ENCODE data around the gene GAK.
A peak's percentile ranks its signal among the peaks of the same experiment; 100 is the strongest.
"Not testable (repeated sequence)": the region's sequence is repeated elsewhere in the genome, so short reads cannot be mapped to it uniquely, and the experiment has no call there.

The GAK gene

GRCh38 chr4:931960-932712 is at the start of gene GAK, which contains the start of gene TMEM175:
GAK (minus strand) TSS chr4:932316; CDS start chr4:932187, 129 bp downstream.
TMEM175 (plus strand) TSS chr4:932460; CDS start chr4:947740, 15,280 bp downstream.
- peak; percentile 95 for DNase-seq (ENCODE audit: low read depth)

DNA sequence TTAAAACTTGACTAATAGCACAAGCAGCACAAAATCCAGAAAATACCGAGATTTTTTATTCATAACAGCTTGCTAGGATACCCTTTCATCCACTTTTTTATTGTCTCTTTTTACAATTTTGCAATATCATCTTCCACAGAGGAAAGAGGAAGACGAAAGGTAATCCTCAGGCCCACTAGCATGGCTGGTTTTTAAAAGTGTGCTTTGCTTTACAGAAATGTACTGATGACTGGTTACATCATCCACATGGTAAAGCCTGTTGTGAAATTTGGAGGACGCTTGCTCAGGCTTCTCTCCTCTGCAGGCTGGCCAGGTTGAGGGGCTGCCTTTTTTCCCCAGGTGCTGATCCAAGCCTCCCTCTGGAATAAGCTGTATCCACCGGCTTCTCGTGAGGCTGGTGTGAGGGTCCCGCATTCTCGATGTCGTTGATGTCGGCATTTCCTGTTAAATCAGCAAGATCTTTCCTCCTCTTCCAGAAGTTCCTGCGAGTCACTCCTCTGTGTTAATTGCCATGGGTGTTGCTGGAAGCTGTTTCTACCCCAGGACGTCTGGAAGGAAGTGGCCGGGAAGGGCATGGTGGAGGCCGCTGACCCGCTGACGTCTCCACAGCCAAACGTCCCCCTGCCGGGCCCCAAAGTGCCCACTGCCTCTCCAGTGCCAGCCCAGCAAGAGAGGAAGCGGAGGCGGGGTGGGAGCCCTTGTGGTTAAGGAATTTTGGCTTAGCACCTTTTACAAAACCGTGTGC is 47.0 kb upstream of the GAK start:
- DNase-seq (ENCODE audit: low read depth) = peak; percentile 32

GRCh38 chr4:976016-976415 is 43.9 kb upstream of the GAK start:
- not testable (repeated sequence) for DNase-seq (ENCODE audit: low read depth)

DNA sequence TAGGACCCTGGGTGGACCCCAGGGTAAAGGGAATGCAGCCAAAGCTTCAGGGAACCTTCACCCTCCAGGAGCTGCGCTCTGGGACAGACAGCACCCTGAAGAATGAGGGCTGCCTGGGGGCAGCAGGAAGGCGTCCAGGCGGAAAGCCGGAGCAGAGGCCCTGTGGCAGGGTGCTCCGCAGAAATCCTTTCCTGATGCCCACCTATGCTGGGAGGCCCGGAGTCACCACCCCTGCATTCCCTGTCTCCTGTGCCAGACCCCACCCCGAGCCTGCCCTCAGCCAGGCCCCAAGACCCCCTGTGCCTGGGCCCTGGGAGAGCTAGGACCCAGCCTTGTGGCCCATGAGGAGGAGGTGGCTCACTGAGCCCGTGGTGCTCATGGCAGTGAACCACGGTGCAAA is 42.6 kb upstream of the GAK start:
- no peak for DNase-seq (ENCODE audit: low read depth)

DNA sequence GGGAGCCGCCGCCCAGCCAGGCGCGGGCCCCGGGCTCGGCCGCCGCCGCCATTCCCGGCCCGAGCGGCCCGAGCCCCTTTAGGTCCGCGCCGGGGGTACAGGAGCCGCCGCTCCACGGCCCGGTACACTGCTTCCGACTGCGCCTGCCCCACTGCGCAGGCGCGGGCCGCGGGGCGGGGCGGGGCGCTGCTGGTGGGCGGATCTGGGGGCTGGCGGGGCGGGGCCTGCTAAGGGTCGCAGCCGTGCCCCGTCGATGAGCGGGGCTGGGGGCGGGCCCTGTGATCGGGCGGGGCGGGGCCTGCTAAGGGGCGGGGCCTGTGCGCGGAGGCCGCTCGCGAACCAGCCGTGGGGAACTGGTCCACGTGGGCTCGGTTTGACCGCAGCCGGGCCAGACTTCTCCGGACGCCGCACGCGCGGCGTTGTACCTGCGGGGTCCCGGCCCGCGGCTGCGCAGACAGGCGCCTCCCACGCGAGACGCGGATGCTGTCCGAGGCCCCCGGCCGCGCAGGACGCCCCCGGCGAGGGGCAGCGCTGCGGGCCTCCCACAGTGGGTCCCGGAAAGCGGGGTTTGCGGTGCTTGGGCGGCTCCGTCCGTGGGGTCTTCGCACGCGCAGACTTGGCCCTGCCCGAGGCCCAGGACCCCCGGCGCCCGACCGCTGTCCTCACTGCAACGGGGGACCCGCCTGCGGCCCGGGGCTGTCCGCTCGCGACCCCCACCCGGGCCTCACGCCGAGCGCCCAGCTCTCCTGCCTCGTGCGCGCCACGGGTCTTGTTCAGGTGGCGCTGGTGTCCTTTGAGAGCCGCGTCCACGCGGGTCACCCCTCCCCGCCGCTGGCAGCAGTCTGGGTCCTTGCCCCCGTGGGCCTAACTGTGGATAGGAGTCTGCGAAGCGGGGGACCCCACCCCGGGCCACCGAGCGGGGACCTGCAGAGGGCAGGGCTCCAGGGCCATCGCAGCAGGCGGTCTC is 41.6 kb upstream of the GAK start, which contains the start of gene DGKQ:
Gene DGKQ, minus strand, starts transcription at position 139 of the 967 bp plus-strand sequence. Its CDS starts 87 bp downstream, at position 52.
- peak; percentile 86 for DNase-seq (ENCODE audit: low read depth)

GRCh38 chr4:972651-973424 is 40.7 kb upstream of the GAK start:
- DNase-seq (ENCODE audit: low read depth) = peak; percentile 41

GRCh38 chr4:971666-972500 is 39.8 kb upstream of the GAK start:
- DNase-seq (ENCODE audit: low read depth) = no peak

GRCh38 chr4:970854-971520 is 38.9 kb upstream of the GAK start:
- DNase-seq (ENCODE audit: low read depth) = peak; percentile 8

DNA sequence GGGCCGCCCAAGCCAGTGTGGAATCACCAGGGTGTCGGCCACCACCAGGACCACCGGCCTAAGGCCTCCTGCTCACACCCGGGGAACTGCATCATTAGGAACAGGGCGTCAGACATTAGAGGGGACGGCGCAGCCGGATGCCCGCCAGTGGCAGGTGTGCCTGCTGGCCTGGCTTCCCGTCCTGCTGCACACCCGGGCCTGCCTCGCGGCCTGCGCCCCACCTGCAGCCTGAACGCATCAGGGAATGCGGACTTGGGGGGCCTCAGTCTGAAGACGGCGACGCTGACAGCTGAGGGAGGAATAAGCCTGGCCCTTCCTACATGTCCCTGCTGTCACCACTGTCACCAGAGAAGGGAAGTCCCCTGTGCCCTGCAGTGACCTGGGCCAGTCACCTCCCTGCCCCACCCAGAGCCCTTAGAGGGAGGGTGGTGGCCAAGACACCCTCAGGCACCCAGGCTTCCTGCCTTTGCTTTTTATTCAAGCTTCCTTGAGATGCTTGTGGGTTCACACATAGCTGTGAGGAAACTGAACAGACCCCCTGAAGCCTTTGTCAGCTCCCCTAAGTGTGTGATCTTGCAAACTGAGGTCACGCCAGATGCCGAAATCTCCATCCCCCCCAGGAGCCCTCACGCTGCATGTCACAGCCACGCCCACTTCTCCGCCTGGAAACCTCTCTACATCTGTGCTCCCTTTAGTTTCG is 38.1 kb upstream of the GAK start:
- no peak for DNase-seq (ENCODE audit: low read depth)

- DNase-seq (ENCODE audit: low read depth) = no peak
These were observed 36.7 kb upstream of the GAK start for GRCh38 chr4:968621-969394.

DNA sequence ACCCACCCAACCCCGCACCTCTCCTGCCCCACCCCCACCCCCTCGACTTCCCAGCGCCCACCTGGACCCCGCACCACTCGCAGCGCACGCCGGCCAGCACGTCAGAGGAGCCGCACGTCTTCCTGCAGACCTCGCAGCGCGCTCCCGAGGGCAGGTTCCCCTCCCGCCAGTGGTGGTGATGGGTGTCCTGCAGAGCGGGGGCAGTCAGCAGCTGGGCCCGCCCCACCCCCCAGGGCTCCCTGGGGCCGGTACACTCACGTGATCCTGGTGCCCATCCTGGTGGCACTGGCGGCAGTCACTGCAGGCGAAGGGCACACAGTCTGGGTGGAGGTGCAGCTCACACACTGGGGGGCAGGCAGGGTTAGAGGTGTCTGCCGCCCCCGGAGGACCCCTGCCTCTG is 36.1 kb upstream of the GAK start:
- no peak for DNase-seq (ENCODE audit: low read depth)

DNA sequence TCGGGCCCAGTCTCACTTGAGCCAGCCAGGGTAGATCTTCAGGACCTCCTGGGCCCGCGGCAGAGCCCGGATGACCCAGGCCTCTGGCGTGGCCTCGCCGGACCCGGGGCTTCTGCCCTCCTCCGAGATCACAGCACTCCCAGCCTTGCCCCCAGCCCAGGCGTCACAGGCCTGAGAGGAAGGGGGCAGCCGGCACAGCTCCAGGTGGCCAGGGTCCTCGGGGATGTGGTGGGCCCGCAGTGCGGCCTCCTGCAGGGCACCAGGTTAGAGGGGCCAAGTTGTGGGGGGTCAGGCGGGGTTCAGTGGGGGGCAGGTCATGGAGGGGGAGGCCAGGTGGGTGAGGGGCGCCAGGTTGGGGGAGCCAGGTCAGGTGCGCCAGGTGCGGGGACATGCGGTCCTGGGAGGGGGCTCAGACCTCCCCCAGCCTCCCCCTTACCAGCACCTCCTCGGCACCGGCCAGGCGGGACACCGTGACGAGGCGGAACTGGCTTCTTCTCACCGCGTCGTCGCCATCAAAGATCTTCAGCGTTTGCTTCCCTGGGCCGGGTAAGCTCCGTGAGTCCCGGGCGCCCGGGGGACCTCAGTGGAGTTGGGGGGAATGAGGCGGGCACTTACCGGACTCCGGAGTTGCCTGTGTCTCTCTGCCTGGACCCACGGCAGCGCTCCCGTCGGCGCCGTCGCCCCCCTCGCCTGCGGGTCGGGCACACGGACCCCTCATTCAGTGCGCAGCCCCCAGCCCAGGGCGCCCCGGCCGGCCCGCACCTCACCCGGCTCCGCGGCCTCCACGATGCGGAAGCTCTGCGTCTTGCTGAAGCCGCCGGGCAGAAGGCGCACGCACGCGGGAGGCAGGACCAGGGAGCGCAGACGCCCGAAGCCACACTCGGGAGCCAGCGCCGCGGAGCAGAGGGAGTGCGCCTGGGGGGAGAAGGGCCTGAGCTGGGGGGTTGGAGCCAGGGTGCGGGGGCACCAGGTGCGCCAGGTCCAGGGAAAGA is 35.3 kb upstream of the GAK start:
- no peak for DNase-seq (ENCODE audit: low read depth)

- DNase-seq (ENCODE audit: low read depth) = no peak
These were observed 34.4 kb upstream of the GAK start for GRCh38 chr4:966266-967112.

GRCh38 chr4:965766-966134 is 33.6 kb upstream of the GAK start:
- no peak for DNase-seq (ENCODE audit: low read depth)

- no peak for DNase-seq (ENCODE audit: low read depth)
These were observed 33.1 kb upstream of the GAK start for GRCh38 chr4:965048-965765.
